Measurements from ENCODE around the gene CDK14. TPM values are rescaled to one million over a fixed set of nuclear protein-coding genes. Genes with fewer than 3 reads are reported as not detected.

CDK14 gene
- polyA plus RNA-seq, 1 donor from 2014 or later: 25.1 TPM

DNA sequence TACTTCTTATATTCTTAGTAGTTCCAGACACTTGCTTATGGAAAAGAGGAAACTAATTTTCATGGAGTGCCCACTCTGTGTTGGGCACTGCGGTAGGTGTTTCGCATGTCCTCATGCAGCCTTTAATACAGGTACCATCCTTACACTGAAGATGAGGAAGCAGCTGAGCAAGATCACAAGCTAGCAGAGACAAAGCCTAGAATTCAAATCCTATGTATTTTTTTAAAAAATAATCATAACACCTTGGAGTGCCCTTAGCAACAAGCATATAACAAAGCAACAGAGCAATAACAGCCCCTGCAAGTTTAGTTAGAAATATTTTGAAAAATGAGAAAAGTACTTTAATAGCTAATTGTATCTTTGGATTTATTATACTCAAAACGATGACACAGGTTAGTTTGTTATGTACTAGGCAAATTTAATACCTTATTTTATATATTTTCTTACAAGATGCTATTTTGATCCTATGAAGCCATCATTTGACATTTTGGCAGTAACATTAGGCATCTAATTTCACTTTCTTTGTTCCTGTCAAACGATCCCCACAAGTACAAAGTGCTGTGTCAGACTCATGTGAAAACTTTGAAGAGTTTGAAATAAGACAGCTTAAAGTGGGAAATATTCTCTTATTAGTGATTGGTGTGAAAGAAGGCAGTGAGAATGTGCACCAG, 245.8 kb downstream of the CDK14 start:
- no peak for TF ChIP-seq RAD21 (conservative IDR thresholded peaks at IDR 0.05)
- no peak for TF ChIP-seq MXI1 (conservative IDR thresholded peaks at IDR 0.05; ENCODE audit: poor library complexity, severe bottlenecking)
- TF ChIP-seq, protein P1, sequence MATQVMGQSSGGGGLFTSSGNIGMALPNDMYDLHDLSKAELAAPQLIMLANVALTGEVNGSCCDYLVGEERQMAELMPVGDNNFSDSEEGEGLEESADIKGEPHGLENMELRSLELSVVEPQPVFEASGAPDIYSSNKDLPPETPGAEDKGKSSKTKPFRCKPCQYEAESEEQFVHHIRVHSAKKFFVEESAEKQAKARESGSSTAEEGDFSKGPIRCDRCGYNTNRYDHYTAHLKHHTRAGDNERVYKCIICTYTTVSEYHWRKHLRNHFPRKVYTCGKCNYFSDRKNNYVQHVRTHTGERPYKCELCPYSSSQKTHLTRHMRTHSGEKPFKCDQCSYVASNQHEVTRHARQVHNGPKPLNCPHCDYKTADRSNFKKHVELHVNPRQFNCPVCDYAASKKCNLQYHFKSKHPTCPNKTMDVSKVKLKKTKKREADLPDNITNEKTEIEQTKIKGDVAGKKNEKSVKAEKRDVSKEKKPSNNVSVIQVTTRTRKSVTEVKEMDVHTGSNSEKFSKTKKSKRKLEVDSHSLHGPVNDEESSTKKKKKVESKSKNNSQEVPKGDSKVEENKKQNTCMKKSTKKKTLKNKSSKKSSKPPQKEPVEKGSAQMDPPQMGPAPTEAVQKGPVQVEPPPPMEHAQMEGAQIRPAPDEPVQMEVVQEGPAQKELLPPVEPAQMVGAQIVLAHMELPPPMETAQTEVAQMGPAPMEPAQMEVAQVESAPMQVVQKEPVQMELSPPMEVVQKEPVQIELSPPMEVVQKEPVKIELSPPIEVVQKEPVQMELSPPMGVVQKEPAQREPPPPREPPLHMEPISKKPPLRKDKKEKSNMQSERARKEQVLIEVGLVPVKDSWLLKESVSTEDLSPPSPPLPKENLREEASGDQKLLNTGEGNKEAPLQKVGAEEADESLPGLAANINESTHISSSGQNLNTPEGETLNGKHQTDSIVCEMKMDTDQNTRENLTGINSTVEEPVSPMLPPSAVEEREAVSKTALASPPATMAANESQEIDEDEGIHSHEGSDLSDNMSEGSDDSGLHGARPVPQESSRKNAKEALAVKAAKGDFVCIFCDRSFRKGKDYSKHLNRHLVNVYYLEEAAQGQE (IDR thresholded peaks at IDR 0.05; ENCODE audit: borderline replicate concordance): no peak
- TF ChIP-seq EP300 (conservative IDR thresholded peaks at IDR 0.05; ENCODE audit: poor library complexity, severe bottlenecking): no peak
- TF ChIP-seq POLR2AphosphoS5 (IDR thresholded peaks at IDR 0.05): no peak
- no peak for TF ChIP-seq SMC3 (conservative IDR thresholded peaks at IDR 0.05; ENCODE audit: poor library complexity)
- TF ChIP-seq EZH2 (IDR thresholded peaks at IDR 0.05; ENCODE audit: borderline replicate concordance, insufficient read depth, low read length, poor library complexity, severe bottlenecking): no peak
- TF ChIP-seq, protein P2, sequence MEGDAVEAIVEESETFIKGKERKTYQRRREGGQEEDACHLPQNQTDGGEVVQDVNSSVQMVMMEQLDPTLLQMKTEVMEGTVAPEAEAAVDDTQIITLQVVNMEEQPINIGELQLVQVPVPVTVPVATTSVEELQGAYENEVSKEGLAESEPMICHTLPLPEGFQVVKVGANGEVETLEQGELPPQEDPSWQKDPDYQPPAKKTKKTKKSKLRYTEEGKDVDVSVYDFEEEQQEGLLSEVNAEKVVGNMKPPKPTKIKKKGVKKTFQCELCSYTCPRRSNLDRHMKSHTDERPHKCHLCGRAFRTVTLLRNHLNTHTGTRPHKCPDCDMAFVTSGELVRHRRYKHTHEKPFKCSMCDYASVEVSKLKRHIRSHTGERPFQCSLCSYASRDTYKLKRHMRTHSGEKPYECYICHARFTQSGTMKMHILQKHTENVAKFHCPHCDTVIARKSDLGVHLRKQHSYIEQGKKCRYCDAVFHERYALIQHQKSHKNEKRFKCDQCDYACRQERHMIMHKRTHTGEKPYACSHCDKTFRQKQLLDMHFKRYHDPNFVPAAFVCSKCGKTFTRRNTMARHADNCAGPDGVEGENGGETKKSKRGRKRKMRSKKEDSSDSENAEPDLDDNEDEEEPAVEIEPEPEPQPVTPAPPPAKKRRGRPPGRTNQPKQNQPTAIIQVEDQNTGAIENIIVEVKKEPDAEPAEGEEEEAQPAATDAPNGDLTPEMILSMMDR (IDR thresholded peaks at IDR 0.05; ENCODE audit: poor library complexity, severe bottlenecking): no peak
- no peak for TF ChIP-seq TAF1 (IDR thresholded peaks at IDR 0.05; ENCODE audit: low read depth)
- Histone ChIP-seq H3K4me2 (ENCODE audit: low read length) (no peak overlapping the region), H2AFZ (ENCODE audit: low read depth, low read length) (no peak overlapping the region), H4K20me1 (ENCODE audit: insufficient read depth) (no peaks in the 10 kb centered on the region), H3K79me2 (replicated peaks; ENCODE audit: insufficient read depth, low read length) (no peaks in the 10 kb centered on the region), H3K36me3 (ENCODE audit: insufficient read depth, low read length) (no peaks in the 10 kb centered on the region), H3K27ac (ENCODE audit: low read length) (no peak overlapping the region), H3K27me3 (ENCODE audit: insufficient read depth, low read depth, low read length) (no peaks in the 10 kb centered on the region), H3F3A (ENCODE audit: insufficient read depth, low read length, poor library complexity, severe bottlenecking) (no peaks in the 10 kb centered on the region), H3K4me3 (ENCODE audit: low read length) (no peak overlapping the region), H3K9me3 (ENCODE audit: low read length) (no peaks in the 10 kb centered on the region), H3K9me2 (ENCODE audit: insufficient read depth, low read length) (no peaks in the 10 kb centered on the region), H3K9ac (ENCODE audit: low read length) (no peak overlapping the region)

DNA sequence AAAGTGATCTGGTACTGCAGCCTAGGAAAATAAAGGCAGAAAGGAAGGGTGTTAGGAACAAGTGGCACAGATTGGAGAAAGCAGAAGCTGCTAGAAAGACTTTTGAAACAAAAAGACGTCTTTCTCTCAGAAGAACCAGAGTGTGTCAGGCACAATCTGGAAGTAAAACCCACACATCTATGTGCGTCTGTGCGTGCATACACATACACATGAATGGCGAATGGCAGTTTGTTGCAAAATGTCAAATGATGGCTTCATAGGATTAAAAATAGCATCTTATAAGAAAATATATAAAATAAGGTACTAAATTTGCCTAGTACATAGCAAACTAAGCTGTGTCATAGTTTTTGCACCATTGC, 246.3 kb downstream of the CDK14 start:
- H3K4me3 ChIP-seq (ENCODE audit: low read length): no peak overlapping the region
- no peak overlapping the region for H3K9ac ChIP-seq (ENCODE audit: low read length)
- no peaks in the 10 kb centered on the region for H3F3A ChIP-seq (ENCODE audit: insufficient read depth, low read length, poor library complexity, severe bottlenecking)
- no peaks in the 10 kb centered on the region for H3K27me3 ChIP-seq (ENCODE audit: insufficient read depth, low read depth, low read length)
- no peak overlapping the region for H3K27ac ChIP-seq (ENCODE audit: low read length)
- no peak overlapping the region for H3K4me2 ChIP-seq (ENCODE audit: low read length)
- H3K9me3 ChIP-seq (ENCODE audit: low read length): no peaks in the 10 kb centered on the region
- H4K20me1 ChIP-seq (ENCODE audit: insufficient read depth): no peaks in the 10 kb centered on the region
- H3K9me2 ChIP-seq (ENCODE audit: insufficient read depth, low read length): no peaks in the 10 kb centered on the region
- TF ChIP-seq, protein P2 (IDR thresholded peaks at IDR 0.05; ENCODE audit: poor library complexity, severe bottlenecking): no peak
- TF ChIP-seq MXI1 (conservative IDR thresholded peaks at IDR 0.05; ENCODE audit: poor library complexity, severe bottlenecking): no peak
- no peaks in the 10 kb centered on the region for H3K36me3 ChIP-seq (ENCODE audit: insufficient read depth, low read length)
- H3K79me2 ChIP-seq (replicated peaks; ENCODE audit: insufficient read depth, low read length): no peaks in the 10 kb centered on the region
- no peak overlapping the region for H2AFZ ChIP-seq (ENCODE audit: low read depth, low read length)
